ENCODE results near the gene CDK5R1.
A peak's percentile ranks its signal among the peaks of the same experiment; 100 is the strongest.
"Not testable (repeated sequence)": the region's sequence is repeated elsewhere in the genome, so short reads cannot be mapped to it uniquely, and the experiment has no call there.

Gene CDK5R1

DNA sequence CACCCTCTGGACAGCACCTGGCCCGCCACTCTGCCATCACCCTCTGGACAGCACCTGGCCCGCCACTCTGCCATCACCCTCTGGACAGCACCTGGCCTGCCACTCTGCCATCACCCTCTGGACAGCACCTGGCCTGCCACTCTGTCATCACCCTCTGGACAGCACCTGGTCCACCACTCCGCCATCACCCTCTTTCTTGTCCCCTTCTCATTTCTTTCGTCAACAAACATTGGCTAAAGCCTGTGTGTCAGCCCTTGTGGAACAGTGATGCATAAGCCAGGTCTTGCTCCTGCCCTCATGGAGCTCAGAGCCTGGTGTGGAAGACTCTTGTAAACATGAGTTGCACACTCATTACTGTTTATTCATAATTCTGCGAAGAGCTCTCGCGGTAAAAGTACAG is 31.2 kb downstream of the CDK5R1 start:
- no peak for DNase-seq (ENCODE audit: low spot score)

DNA sequence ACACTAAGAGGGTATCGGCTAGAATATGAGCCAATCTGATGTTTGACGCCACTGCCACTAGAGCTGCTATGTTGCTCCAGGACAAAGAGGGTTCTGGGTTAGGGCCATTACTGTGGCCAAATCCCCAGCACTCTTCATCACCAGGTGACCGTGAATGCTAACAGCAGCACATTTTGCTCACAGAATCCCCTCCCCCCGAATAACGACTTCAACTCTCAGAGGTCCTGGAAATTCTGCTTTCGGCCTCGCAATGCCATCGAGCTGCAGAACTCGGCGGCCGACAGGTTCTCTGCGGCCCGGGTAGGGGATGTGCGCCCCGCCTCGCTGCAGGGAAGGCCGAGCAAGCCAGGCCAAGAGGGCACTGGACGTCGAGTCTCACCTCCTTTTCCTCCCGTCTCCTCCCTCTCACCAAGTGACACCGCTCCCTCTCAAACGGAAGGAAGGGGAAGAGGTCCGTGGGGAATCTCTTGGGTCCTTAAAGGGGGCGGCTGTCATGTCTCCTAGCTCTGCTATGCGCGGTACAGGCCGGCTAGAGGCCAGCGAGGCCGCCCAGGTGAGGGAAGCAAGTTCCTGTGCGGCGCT is 31.9 kb downstream of the CDK5R1 start:
- DNase-seq (ENCODE audit: low spot score), result no peak

DNA sequence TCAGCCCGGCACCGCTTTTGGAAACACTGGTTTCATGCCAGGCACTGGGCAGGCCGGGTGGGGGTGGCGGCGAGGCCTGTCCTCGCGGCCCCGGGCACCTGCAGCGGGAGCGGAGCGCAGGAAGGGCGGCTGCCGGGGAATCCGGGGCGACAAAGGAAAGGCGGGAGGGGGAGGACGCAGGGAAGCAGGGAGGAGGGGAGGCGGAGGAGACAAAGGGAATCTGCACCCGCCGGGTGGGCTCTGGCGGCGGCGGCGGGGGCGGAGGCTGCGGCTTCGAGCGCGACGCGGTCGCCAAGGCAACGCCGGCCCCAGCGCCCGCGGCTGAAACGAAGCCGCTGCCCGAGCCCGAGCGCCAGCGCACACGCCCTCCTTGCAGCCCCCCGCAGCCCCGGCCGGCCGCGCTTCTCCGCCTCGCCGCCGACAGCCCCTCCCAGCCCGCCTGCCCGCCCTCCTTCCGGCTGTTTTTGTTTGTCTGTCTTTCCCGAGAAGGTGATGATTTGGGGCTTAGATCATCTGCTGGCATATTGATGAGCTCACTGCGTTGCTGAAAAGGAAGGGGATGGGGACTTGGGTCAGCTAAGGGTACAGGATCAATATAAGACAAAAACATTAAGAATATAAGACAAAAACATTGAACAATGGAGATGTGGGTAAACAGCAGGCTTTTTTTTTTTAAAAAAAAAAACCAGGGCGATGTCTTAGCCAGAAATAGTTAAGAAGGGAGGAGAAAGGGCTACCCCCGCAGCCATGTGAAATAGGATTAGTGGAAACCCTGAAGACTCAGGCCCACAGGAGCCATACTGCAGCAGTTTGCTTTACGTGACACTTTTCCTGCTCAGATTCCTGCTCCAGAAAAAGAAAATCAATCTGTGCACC is 32.7 kb downstream of the CDK5R1 start:
- DNase-seq (ENCODE audit: low spot score), result peak; percentile 28

DNA sequence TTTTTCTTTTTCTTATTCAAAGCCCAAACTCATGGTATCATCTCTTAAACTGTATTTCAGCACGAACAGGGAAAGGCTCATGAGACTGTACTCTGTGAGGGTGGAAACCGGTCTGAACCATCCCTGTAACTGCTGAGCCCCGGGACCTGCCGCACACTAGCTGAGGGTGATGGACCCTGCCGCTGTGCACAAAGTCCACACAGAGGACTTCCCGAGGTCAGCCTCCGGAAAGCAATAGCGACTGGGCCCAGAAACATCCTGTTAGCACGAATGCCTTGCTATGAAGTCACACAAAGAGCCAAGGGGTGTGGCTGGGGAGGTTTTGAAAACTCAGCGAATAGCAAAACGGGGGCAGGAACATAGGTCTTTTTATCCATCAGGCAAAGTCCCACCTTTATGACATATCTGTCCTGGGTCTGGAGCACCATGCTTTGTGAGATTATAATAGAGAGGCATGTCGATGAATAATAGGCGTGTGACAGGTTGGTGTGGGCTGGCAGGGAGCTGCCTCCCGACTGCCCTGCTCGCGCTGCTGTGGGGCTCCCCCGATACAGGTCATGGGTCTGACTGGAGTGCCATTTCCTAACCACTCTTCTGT is 33.4 kb downstream of the CDK5R1 start:
- DNase-seq (ENCODE audit: low spot score), result no peak

DNA sequence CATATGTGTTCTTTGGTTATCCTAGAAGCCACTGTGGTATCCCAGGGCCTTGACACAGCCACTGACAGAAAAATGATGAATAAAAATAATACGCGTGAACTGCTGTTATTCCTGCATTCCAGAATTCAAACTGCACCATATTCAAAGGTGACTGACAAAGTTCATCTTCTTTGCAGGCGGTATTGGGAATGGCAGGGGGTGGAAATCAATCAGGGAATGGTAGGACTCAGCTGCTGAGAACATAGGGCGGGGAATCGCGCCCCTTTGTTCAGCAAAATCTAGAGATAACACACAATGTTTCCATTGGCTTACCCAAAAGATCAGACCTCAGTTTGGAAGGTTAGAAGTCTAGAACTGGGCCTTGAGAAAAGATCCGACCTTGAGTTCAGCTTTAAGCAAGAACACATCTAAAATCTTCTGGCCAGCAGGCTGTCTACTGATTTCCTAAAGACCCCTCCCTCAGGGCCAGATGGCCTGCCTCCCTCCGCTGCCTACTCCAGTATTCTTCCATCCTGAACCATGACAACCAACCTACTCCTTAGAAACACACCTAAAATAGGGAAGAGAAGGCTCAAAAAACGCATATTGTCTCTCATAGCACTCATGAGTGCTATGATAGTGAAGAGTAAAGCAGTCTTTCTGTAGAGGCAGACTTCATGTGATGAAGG is 34.1 kb downstream of the CDK5R1 start:
- no peak for DNase-seq (ENCODE audit: low spot score)

DNA sequence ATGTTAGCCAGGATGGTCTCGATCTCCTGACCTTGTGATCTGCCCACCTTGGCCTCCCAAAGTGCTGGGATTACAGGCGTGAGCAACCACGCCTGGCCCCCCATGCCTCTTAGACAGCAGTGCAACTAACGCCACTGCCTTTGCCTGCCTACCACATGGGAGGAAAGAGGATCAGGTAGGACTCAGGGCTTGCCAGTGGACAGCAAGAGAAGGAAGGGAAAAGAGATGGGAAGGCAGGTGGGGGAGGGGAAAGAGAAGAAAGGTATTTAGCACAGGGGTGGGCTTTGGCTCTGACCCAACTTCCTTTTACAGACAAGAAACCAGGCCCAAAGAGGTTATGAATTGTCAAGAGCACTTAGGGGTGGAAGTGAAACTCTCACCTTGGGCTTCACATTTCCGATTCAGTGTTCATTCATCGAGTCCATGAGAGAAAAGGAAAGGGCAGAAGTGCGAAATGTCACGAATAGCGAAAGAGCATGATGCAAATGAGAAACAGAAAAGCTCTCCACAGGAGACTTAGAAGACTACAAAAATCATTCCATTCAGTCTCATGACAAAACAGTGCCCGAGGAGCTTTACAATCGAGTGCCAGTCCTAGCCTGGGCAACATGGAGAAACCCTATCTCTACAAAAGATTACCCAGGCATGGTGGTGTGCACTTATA is 36.4 kb downstream of the CDK5R1 start:
- no peak for DNase-seq (ENCODE audit: low spot score)

DNA sequence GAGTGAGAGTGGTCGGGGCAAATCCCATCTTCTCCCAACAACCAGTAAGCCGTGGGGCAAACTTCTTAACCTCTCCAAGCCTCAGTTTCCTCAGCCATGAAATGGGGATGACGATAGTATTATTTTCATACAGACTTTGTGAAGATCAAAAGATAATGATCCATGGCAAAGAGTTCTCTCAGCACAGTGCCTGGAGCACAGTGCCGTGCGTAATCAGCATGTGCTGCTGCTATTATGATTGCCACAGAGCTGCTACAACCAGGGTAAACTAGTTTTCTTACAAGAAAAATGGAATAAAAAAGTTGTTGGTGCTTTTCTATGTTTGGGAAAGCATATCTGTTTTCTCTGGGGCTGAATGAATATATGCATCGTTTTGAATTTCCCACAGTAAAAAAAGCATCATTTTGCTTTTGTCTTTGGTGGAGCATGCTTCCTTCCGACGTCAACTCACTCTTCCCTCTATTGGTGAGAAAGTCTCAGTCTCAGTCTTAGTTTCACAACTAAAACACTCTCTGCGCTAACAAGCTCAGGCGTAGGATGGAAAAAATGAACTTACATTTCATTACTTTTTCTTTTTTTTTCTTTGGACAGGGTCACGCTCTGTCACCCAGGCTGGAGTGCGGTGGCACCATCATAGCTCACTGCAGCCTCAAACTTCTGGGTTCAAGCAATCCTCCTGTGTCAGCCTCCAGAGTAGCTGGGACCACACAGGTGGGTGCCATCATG is 37.2 kb downstream of the CDK5R1 start:
- no peak for DNase-seq (ENCODE audit: low spot score)

DNA sequence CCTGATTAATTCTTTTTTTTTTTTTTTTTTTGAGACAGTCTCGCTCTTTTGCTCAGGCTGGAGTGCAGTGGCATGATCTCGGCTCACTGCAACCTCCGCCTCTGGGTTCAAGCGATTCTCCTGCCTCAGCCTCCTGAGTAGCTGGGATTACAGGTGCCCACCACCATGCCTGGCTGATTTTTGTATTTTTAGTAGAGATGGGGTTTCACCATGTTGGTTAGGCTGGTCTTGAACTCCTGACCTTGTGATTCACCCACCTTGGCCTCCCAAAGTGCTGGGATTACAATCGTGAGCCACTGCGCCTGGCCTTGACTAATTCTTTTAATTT is 37.7 kb downstream of the CDK5R1 start:
- DNase-seq (ENCODE audit: low spot score), result not testable (repeated sequence)

DNA sequence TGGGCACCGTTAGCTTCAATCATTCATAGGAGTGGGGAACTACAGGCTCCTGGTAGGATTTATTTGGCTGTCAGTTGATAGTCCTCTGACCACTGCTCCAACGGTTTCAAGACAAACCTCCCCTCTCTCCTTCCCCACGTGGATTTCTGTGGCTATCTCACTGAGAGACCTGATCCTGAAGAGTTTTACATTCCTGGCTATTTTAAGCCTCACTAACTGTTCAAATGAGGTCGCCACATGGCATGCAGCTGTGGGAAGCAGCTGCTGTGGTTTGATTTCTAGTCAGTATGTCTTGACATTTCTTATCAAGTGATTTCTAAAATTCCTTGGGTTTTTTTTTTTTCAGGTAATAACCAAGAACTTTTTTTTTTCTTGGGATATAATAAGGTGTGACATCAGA is 38.3 kb downstream of the CDK5R1 start:
- no peak for DNase-seq (ENCODE audit: low spot score)

DNA sequence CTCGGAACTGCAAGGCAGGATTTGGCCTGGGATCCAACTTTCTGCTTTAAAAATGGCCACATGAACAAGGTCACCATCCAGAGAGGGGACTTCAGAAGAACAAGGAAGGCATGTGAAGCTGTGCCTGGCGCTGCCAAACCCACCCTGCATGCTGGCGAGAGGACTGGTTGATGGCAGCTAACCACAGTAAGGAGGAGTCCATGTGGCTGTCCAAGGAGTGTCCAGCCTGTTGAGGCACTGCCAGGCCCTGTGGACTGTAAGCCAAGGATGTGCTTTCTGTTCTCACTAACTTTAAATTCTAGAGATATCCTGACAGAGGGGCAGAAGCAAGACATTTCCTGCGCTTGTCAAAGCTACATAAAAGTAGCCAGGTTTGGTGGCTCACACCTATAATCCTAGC is 40.4 kb downstream of the CDK5R1 start:
- DNase-seq (ENCODE audit: low spot score), result no peak

DNA sequence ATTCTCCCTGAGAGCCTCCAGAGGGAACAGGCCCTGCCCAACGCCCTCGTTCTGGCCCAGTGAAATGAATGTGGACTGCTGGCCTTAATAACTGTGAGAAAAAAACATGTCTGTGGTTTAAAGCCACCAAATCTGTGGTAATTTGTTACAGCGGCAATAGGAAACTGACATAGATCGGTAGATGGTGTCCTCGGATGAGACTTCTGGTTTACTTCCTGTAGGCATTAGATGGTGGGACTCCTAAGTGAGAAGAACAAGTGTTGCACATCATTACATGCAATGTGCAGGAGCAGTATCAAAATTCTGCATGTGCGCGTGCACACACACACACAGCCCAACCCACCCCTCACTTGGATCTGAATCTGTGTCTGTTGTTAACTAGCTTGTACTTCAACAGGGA is 42.0 kb downstream of the CDK5R1 start:
- DNase-seq (ENCODE audit: low spot score), result no peak

DNA sequence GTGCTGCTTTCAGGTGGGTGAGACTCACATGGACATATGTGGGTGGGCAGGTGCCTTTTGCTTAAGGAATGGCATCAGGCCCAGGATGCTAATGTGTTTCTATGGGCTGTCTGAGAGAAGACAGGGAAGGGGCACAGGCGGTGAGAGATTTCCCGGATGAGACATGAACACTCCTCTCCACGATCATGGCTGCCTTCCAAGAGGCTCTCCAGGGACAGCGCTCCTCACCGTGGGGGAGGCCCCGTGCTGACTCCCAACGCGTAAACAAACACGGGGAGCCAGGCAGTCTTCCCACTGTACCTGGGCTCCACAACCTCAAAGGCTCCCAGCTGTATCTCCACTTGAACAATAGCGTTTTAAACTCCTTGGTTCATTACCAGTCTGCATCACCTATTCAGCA is 42.8 kb downstream of the CDK5R1 start:
- DNase-seq (ENCODE audit: low spot score), result no peak

DNA sequence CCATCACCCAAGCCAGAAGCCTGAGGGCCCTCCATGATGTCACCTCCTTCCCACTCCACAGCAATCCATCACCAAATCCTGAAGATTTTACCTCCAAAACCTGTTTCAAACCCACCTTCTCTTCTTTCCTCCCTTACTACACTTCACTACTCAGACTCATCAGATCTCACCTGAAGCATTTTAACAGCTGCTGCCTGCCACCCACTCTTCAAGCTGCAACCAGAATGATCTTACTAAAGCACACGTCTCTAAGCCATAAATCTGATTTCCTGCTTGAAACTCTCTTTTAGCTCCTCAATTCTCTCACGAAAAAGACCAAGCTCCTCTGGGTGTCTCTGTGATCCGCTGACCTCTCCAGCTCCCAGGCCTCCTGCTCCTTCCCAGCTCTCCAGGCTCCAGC is 46.5 kb downstream of the CDK5R1 start:
- DNase-seq (ENCODE audit: low spot score), result no peak

DNA sequence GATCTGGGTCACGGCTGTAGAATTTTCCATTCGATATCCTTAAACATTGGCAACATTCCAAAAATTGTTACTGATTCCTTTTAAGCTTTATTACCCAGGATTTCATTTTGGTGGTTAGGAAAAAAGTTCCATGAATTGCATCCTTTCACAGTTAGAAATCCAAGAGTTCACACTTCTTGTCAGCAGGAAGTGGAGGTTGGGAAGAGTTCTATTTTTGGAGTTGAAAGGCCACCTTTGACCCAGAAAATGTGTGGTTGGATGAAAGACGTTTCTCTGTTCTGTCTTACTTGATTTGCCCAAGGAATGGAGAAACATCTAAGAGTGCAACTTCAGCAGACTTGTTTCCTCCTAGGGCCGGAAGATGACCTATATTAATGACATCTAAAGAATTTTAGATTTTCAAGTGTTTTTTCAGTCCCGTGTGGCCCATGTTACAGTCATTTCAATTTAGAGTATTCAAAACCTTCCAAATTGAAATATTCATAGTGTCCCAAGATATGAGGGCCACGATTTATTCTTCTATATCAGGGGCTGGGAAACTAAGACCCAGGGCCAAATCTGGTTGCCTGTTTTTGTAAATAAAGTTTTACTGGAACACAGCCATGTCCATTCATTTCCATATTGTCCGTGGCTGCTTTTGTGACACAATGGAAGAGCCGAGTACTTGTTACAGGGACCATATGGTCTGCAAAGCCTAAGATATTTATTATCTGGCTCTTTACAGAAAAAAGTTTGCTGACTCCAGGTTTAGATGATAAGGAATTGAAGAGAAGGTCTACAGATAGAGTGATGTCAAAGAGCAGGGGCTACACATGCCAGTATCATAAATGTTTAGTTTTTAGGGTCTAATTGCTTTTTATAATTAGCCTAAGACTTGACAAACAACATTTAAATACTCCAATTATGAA is 50.2 kb downstream of the CDK5R1 start:
- DNase-seq (ENCODE audit: low spot score), result peak; percentile 81

Measured in COLO829 (cell line).